Fibroblast of villous mesenchyme (primary cell): ENCODE data around the gene PFKFB3. TPM values are rescaled to one million over a fixed set of nuclear protein-coding genes. Genes with fewer than 3 reads are reported as not detected.

Experiments used
- DNase-seq: peaks from one replicate; pipeline ENCODE4 v3.0.0-alpha.2; 2010; ENCODE audit warnings: low read depth
- H3K4me3 ChIP-seq: 2 replicates; pipeline ENCODE4 v1.5.1; 2011; ENCODE audit warnings: low read depth, mild to moderate bottlenecking, low read length
- total RNA-seq: library from RNA; depleted of rRNA; stranded (reverse); fragments of >200 nt; gene quantifications from 2 replicates; pipeline ENCODE4 v1.2.3, GENCODE V29; 2012
- TF ChIP-seq, protein P1 (sequence below): IDR thresholded peaks from 2 replicates; pipeline ENCODE4 v1.5.1; 2012; ENCODE audit warnings: low read depth, mild to moderate bottlenecking, low read length; ENCODE audit not compliant: insufficient read depth

PFKFB3 gene
- total RNA-seq, 1 donor: 44.9 TPM

DNA sequence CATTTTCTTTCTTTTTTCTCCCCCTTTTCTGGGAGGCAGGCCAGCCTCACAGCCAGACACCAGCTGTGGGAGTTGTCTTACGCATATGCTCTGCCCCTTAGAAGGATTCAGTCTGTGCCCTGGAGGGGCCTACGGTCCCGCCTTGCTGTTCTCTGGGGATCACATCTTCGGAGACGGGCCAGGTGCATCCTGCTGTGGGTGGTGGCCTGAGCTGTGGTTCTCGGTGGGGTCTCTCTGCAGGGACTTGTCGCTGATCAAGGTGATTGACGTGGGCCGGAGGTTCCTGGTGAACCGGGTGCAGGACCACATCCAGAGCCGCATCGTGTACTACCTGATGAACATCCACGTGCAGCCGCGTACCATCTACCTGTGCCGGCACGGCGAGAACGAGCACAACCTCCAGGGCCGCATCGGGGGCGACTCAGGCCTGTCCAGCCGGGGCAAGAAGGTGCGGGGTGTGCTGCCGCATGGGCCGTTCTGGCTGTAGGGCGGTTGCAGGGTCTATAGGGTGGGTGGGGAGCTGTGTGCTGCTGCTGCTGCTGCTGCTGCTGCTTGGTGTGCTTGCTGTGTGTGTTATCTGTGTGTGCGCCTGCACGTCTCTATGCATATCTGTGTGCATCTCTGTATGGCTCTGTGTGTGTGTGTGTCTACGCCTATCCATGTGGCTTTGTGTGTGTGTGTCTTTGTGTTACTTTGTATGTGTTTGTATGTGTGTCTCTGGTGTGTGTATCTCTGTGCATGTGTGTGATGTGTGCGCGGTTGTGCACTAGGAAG is 17.9 kb downstream of the PFKFB3 start:
- DNase-seq: no peak
- H3K4me3 ChIP-seq: no peak overlapping the region
- TF ChIP-seq, protein P1, sequence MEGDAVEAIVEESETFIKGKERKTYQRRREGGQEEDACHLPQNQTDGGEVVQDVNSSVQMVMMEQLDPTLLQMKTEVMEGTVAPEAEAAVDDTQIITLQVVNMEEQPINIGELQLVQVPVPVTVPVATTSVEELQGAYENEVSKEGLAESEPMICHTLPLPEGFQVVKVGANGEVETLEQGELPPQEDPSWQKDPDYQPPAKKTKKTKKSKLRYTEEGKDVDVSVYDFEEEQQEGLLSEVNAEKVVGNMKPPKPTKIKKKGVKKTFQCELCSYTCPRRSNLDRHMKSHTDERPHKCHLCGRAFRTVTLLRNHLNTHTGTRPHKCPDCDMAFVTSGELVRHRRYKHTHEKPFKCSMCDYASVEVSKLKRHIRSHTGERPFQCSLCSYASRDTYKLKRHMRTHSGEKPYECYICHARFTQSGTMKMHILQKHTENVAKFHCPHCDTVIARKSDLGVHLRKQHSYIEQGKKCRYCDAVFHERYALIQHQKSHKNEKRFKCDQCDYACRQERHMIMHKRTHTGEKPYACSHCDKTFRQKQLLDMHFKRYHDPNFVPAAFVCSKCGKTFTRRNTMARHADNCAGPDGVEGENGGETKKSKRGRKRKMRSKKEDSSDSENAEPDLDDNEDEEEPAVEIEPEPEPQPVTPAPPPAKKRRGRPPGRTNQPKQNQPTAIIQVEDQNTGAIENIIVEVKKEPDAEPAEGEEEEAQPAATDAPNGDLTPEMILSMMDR: no peak

DNA sequence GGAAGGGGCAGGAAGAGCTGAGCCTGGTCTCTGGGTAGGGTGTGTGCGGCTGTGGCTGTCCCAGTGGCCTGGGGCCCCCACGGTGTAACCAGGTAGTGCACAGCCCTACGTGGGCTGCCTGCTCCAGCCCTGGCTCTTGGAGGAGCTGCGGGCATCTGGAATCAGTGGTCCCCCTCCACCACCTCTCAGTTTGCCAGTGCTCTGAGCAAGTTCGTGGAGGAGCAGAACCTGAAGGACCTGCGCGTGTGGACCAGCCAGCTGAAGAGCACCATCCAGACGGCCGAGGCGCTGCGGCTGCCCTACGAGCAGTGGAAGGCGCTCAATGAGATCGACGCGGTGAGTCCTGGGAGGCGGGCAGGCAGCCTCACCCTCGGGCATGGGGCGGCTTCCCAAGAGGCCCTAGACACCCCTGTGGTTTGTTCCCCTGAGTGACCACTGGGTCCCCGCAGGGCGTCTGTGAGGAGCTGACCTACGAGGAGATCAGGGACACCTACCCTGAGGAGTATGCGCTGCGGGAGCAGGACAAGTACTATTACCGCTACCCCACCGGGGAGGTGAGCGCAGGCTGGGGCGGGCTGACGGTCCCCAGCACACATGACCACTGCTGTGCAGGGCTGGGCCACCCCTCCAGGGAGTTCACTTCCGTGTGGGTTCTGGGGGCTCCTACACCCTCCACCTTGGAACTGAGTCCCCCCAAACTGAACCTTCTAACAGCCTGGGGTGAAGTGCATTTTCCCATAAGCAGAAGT is 18.6 kb downstream of the PFKFB3 start:
- no peak overlapping the region for H3K4me3 ChIP-seq
- DNase-seq: no peak
- TF ChIP-seq, protein P1: no peak

DNA sequence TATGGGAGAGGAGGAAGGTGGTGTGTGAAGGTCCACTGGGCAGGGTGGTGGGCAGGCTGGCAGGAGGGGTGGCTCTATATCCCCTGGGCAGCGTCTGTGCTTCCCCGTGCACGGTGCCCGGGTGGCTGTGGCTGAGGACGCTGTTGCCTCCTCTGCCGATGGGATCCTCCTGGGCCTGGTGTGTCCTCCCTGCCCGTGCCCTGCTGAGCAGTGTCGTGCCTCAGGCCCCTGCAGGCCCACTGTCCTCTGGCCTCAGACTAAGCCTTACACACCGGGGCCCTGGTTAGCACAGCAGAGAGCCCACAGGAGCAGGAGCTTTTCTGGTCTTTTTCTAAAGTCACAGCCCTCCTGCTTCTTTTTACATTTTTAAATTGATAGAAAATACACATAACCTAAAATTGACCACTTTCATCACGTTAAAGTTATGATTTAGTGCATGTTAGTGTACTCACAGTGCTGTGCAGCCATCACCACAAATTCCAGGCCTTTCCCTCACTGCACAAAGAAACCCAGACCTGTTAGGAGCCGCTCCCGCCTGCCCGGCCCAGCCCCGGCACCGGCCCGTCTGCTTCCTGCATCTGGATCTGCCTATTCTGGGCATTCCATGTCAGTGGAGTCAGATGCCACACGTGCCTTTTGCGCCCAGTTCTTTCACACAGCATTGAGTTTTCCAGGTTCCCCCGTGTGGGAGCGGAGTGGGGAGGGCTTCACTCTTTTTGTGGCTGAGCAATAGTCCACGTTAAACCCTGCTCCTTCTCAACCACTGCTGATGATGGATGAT is 19.4 kb downstream of the PFKFB3 start:
- no peak for DNase-seq
- H3K4me3 ChIP-seq: no peak overlapping the region
- TF ChIP-seq, protein P1: no peak

DNA sequence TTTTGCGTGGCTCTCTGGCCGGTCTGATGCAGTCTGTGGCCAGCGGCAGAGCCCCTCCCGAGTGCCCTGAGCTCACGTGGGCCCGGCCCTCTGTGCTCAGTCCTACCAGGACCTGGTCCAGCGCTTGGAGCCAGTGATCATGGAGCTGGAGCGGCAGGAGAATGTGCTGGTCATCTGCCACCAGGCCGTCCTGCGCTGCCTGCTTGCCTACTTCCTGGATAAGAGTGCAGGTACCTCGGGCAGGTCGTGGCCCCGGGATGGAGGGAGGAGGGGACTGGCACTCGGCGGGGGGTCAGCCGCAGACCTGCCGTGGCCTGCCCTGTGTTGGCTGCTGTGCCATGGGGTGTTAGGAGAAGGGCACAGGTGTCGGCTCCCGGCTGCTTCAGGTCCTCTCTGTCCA is 20.0 kb downstream of the PFKFB3 start:
- no peak overlapping the region for H3K4me3 ChIP-seq
- TF ChIP-seq, protein P1: no peak
- no peak for DNase-seq

DNA sequence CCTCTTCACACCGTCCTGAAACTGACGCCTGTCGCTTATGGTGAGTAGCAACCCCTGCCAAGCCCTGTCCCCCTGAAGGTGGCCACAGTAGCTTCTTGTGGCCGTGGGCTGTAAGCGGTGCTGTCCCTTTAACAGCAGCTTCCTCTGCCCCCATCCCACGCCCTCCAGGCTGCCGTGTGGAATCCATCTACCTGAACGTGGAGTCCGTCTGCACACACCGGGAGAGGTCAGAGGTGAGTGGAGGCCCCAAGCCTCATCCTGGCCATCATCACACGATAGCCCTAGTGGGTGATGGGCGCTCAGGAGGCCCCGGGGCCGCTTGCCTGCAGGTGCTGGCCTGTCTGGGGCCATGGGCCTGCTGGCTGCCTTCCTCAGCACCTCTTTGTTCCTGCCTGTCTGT is 21.2 kb downstream of the PFKFB3 start:
- DNase-seq: no peak
- H3K4me3 ChIP-seq: no peak overlapping the region
- TF ChIP-seq, protein P1: no peak

DNA sequence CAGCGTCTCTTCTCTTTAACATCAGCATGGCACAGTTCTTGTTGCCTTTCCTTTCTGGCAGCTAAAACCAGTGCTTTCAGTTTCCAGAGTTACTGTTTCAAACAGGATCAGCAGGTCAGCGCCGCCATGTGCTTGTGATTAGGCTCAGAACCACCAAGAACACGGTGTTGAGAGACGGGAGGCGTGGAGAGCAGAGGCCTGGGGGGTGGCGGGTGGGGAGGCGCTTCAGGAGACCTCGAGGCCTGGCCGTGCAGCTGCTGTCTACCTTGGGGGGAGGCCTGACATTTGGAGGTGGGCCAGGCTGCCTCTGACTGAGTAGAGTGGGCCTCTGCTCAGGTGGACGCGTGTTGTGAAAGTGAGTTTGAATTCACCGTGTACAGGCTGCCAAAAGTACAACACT is 22.0 kb downstream of the PFKFB3 start:
- H3K4me3 ChIP-seq: no peak overlapping the region
- DNase-seq: no peak
- TF ChIP-seq, protein P1: no peak
